Fibroblast of lung (primary cell): ENCODE data around the gene PLA2G2C. TPM values are rescaled to one million over a fixed set of nuclear protein-coding genes. Genes with fewer than 3 reads are reported as not detected.
"Not testable (repeated sequence)": the region's sequence is repeated elsewhere in the genome, so short reads cannot be mapped to it uniquely, and the experiment has no call there.

Experiments
- DNase-seq, 2 donors: peaks; one replicate each; pipeline versions ENCODE4 v3.0.0 to v3.0.0-alpha.2; 2010; ENCODE audit warnings: low read depth in 2 of 2
- H2AFZ ChIP-seq: 2 replicates; pipeline ENCODE4 v1.5.1; 2012; ENCODE audit warnings: low read length, control low read depth, inconsistent platforms
- H3K27ac ChIP-seq: 2 replicates; pipeline ENCODE4 v1.5.1; 2011; ENCODE audit warnings: low read length, control low read depth; ENCODE audit not compliant: insufficient read depth
- H3K27me3 ChIP-seq: 2 replicates; pipeline ENCODE4 v1.5.1; 2011; ENCODE audit warnings: mild to moderate bottlenecking, low read length; ENCODE audit not compliant: control insufficient read depth, insufficient read depth
- H3K36me3 ChIP-seq: 2 replicates; pipeline ENCODE4 v1.5.1; 2011; ENCODE audit warnings: low read length; ENCODE audit not compliant: control insufficient read depth, insufficient read depth
- H3K4me1 ChIP-seq: 2 replicates; pipeline ENCODE4 v1.5.1; 2011; ENCODE audit warnings: low read length; ENCODE audit not compliant: control insufficient read depth, insufficient read depth; ENCODE audit errors: extremely low read depth
- H3K4me2 ChIP-seq: 2 replicates; pipeline ENCODE4 v1.5.1; 2011; ENCODE audit warnings: low read length, control low read depth; ENCODE audit not compliant: insufficient read depth; ENCODE audit errors: extremely low read depth
- H3K4me3 ChIP-seq, 4 experiments: fragments of 200-600 bp in 1 of 4; sonication (generic) in 1 of 4; replicated peaks in 1 of 4; 2 replicates each; pipeline ENCODE4 v1.5.1; 2011 to 2016; ENCODE audit warnings: low read length in 4 of 4, low read depth in 3 of 4, mild to moderate bottlenecking in 3 of 4, control low read depth in 2 of 4, inconsistent platforms in 1 of 4, mixed read lengths in 1 of 4; ENCODE audit not compliant: insufficient read depth in 1 of 4; ENCODE audit errors: control extremely low read depth in 1 of 4
- H3K79me2 ChIP-seq: 2 replicates; pipeline ENCODE4 v1.5.1; 2012; ENCODE audit warnings: mild to moderate bottlenecking, low read length, inconsistent platforms; ENCODE audit not compliant: control insufficient read depth, insufficient read depth
- H3K9ac ChIP-seq: 2 replicates; pipeline ENCODE4 v1.5.1; 2011; ENCODE audit warnings: mild to moderate bottlenecking, low read length, control low read depth; ENCODE audit not compliant: insufficient read depth
- H3K9me3 ChIP-seq: 2 replicates; pipeline ENCODE4 v1.5.1; 2012; ENCODE audit warnings: low read depth, low read length; ENCODE audit not compliant: control insufficient read depth, insufficient read depth
- H4K20me1 ChIP-seq: 2 replicates; pipeline ENCODE4 v1.5.1; 2011; ENCODE audit warnings: low read length; ENCODE audit not compliant: control insufficient read depth, insufficient read depth; ENCODE audit errors: extremely low read depth
- EZH2 ChIP-seq: IDR thresholded peaks from 2 replicates; pipeline ENCODE4 v1.5.1; 2012; ENCODE audit warnings: low read length, control low read depth, mild to moderate bottlenecking; ENCODE audit errors: missing control alignments
- polyA plus RNA-seq, 2 donors: library from polyadenylated mRNA; depleted of rRNA in 1 of 2; stranded (reverse) in 1 of 2; unstranded in 1 of 2; fragments of >200 nt; gene quantifications; 2 replicates each; pipeline ENCODE4 v1.2.1, GENCODE V29; 2011 to 2012; ENCODE audit warnings: missing spikeins in 1 of 2
- total RNA-seq: library from RNA; depleted of rRNA; stranded (reverse); fragments of >200 nt; gene quantifications from 2 replicates; pipeline ENCODE4 v1.2.1, GENCODE V29; 2014
- TF ChIP-seq, protein P1 (sequence below), 2 donors: IDR thresholded peaks in 1 of 2; conservative IDR thresholded peaks in 1 of 2; 1 replicate in 1 of 2; 2 replicates in 1 of 2; pipeline ENCODE4 v1.5.1; 2011 to 2012; ENCODE audit warnings: low read length in 2 of 2, control low read depth in 1 of 2, inconsistent platforms in 1 of 2, low read depth in 1 of 2, mild to moderate bottlenecking in 1 of 2

PLA2G2C gene
- total and polyA plus RNA-seq, 2 donors (not counting 1 experiment from before 2014, with no cell fraction given): not detected

DNA sequence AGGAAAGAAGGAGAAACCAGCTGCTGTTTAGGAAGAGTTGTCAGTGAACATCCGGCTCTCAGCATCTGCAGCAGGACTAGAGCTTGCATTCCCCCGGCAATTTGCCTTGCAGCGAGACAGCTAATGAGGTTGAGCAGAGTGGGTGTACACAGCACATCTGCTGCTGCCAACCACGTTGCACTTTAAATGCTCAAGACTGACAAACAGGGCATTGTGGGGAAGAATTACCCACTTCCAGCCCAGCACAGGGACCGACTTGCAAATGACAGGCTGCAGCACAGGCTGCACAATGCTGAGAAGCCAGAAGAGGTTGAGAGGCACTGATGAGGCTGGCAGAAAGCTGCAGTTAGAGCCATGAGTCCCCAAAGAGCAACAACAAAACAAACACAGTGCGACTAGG is 47.5 kb upstream of the PLA2G2C start:
- Histone ChIP-seq H2AFZ (no peak overlapping the region), H3K4me1 (no peaks in the 10 kb centered on the region), H3K36me3 (no peaks in the 10 kb centered on the region), H3K4me2 (no peak overlapping the region), H3K4me3 (no peak overlapping the region), H3K27me3 (peaks cover 24% of the 10 kb centered on the region), H4K20me1 (no peaks in the 10 kb centered on the region), H3K9me3 (no peaks in the 10 kb centered on the region), H3K9ac (no peak overlapping the region), H3K79me2 (no peaks in the 10 kb centered on the region), H3K27ac (no peak overlapping the region)
- peak; percentile 10 to 12 for DNase-seq
- TF ChIP-seq EZH2: no peak
- TF ChIP-seq, protein P1, sequence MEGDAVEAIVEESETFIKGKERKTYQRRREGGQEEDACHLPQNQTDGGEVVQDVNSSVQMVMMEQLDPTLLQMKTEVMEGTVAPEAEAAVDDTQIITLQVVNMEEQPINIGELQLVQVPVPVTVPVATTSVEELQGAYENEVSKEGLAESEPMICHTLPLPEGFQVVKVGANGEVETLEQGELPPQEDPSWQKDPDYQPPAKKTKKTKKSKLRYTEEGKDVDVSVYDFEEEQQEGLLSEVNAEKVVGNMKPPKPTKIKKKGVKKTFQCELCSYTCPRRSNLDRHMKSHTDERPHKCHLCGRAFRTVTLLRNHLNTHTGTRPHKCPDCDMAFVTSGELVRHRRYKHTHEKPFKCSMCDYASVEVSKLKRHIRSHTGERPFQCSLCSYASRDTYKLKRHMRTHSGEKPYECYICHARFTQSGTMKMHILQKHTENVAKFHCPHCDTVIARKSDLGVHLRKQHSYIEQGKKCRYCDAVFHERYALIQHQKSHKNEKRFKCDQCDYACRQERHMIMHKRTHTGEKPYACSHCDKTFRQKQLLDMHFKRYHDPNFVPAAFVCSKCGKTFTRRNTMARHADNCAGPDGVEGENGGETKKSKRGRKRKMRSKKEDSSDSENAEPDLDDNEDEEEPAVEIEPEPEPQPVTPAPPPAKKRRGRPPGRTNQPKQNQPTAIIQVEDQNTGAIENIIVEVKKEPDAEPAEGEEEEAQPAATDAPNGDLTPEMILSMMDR (conservative IDR thresholded peaks at IDR 0.05 in 1 of 2, IDR thresholded peaks at IDR 0.05 in 1 of 2; ENCODE audit: low read depth in 1 of 2, low read length in 2 of 2): no peak

DNA sequence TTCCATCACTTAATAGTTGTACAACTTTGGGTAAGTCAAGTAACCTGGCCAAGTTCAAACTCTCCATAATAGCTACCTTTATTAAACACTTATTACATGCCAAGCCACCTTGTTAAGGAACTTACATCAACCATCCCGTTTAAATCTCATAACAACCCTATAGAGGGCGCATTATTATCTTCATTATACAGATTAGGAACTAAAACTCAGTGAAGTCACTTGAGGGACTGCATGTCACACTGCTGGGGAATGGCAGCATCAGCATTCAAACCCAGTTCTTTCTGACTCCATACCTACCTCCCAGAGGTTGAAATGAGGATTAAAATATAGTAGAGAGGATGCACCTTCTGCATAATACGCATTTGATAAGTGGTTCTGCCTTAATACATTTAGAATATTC is 47.1 kb upstream of the PLA2G2C start:
- no peaks in the 10 kb centered on the region for H3K4me1 ChIP-seq
- H3K79me2 ChIP-seq: no peaks in the 10 kb centered on the region
- H3K27me3 ChIP-seq: peaks cover 25% of the 10 kb centered on the region
- H3K9ac ChIP-seq: no peak overlapping the region
- H3K9me3 ChIP-seq: no peaks in the 10 kb centered on the region
- no peak overlapping the region for H3K4me2 ChIP-seq
- no peak overlapping the region for H2AFZ ChIP-seq
- no peak for TF ChIP-seq EZH2
- TF ChIP-seq, protein P1 (conservative IDR thresholded peaks at IDR 0.05 in 1 of 2, IDR thresholded peaks at IDR 0.05 in 1 of 2; ENCODE audit: low read depth in 1 of 2, low read length in 2 of 2): peak; percentile 24 to 46
- no peak overlapping the region for H3K27ac ChIP-seq
- no peaks in the 10 kb centered on the region for H3K36me3 ChIP-seq
- H4K20me1 ChIP-seq: no peaks in the 10 kb centered on the region
- H3K4me3 ChIP-seq: no peak overlapping the region
- peak; percentile 23 to 56 for DNase-seq

DNA sequence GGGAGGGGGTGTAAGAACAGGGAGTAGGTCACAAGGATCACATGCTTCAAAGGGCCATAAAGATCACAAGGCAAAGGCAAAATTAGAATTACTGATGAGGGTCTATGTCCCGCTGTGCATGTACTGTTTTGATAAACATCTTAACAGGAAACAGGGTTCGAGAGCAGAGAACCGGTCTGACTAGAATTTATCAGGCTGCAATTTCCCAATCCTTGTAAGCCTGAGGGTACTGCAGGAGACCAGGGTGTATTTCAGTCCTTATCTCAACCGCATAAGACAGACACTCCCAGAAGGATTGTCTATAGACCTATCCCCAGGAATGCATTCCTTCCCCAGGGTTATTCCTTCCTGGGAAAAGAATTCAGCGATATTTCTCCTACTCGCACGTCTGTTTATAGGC is 46.2 kb upstream of the PLA2G2C start:
- not testable (repeated sequence) for H3K4me2 ChIP-seq, H3K9me3 ChIP-seq, H3K36me3 ChIP-seq, DNase-seq, H3K27ac ChIP-seq, H3K4me1 ChIP-seq, H3K9ac ChIP-seq, H4K20me1 ChIP-seq, H3K4me3 ChIP-seq, H3K79me2 ChIP-seq, H2AFZ ChIP-seq
- peaks cover 25% of the 10 kb centered on the region for H3K27me3 ChIP-seq
